D341Med (cell line): ENCODE measurements around the gene PRKAR1B.

Experiments
- DNase-seq: peaks from one replicate; pipeline ENCODE4 v3.0.0; 2012; ENCODE audit warnings: low spot score

The PRKAR1B gene

DNA sequence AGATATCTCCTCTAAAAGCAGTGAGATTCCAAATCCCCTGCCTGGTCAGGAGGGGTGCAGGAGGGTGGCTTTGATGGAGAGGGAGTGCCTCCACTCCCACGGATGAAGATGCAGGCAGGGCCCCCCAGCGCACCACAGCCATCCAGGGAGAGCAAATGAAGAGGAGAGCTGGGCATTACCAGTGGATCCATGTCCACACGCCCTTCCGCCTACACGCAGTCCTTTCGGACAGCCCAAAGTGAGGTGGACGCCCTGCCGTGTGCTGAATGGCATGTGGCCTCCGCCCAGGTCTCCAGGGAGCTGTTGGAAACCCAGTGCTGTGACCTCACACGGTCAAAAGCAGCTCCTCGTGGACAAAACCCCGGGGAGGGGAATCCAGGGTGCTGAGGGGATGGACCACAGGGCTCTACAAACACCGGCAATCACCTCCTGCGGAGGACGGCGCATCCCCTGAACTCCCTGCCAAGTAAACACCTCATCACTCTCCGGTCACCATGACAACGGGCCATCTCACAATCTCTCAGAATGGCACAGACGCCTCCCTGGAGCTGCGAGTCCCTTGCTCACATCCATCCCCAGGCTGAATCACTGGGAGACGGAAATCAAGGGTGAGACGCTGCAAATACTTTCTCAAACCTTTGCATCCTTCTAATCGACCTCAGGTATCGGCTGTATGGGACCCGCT, 35.6 kb downstream of the PRKAR1B start:
- DNase-seq, result no peak

DNA sequence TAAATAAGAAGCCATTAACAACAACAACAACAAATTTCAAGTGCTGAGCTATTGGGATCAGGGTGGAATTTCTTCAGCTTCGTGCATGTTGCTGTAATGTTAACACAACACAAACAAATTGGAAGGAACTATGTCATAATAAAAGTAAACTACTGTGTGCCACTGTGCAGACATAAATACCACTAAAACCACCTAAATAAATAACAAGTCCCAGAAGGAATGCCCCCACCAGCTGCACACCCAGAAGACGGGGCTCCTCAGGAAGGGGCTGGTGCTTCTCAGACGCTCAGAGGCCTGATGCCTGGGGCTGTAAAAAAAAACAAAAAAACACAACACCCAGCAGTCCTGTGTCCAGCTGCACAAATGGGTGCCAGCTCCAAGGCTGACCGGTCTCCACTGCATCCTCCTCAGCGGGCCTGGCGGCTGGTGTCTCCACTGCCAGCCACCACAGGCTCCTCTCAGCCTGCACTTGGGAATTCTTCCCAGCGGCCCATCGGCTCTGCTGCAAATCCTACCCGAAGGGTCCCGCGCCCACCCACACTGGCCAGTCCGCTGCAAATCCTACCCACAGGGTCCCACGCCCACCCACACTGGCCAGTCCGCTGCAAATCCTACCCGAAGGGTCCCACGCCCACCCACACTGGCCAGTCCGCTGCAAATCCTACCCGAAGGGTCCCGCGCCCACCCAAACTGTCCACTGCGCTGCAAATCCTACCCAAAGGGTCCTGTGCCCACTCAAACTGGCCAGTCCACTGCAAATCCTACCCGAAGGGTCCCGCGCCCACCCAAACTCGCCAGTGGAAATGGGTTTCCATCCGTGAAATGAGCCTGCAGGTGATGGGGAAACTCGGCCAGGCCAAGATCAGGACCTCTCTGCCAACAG, 36.4 kb downstream of the PRKAR1B start:
- DNase-seq, result no peak

DNA sequence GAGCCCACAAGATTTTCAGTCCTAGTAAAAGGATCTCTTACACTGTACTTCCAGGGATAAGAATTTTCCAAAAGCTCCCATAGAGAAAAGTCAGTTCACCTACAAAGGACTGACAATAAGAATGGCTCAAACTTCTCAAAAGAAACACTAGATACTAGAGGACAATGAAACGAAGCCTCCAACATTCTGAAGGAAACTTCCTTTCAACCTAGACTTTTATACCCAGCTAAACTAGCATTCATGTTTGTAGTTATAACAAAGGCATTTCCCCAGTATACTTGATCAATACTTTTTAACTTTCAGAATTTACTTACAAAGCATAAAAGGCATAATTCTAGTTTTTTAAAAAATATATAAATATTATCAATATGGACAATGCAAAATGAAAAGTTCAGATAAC, 41.5 kb downstream of the PRKAR1B start:
- DNase-seq, result no peak

GRCh38 chr7:684416-684815, 42.7 kb downstream of the PRKAR1B start:
- DNase-seq, result no peak

- no peak for DNase-seq
These were observed 43.4 kb downstream of the PRKAR1B start for GRCh38 chr7:683526-684205.

- no peak for DNase-seq
These were observed 44.3 kb downstream of the PRKAR1B start for GRCh38 chr7:682810-683209.

- DNase-seq, result no peak
These were observed 45.4 kb downstream of the PRKAR1B start for GRCh38 chr7:681551-682307.

DNA sequence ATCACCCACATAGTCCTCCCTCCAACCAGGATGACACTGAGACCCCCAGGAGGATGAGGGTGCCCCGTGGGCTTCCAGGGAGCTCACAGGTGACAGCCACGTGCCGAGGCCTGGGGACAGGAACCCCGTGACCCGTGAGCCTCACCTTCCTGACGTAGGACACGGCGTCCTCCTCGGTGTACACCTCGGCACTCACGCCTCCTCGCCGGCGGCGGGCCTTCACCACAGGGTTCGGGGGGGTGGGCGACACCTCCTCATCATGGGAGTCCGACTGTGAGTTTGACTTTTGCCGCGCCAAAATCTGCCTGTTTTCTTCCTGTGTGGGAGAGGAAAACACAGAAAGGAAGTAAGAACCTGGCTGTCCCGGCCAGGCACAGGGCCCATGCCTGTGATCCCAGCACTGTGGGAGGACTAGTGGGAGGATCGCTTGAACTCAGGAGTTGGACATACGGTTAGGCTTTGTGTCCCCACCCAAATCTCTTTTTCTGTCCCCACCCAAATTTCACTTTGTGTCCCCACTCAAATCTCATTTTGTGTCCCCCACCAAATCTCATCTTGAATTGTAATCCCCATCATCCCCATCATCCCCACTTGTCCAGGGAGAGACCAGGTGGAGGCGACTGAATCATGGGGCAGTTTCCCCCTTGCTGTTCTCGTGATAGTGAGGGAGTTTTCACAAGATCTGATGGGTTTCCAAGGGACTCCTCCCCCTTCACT, 46.5 kb downstream of the PRKAR1B start:
- DNase-seq, result no peak

DNA sequence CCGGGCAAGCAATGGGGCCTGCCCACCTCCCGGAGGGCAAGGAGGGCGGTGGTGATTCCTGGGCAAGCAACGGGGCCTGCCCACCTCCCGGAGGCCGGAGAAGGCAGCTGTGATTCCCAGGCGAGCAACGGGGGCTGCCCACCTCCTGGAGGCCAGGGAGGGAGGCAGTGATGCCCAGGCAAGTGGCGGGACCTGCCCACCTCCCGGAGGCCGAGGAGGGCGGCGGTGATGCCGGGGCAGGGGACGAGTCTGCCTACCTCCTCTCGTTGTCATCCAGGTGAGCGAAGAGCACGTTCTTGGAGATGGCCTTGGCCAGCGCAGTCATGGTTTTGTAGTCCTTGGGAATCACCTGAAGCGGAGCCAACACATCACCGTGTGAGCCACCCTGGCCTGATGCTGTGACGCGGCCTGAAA, 50.1 kb downstream of the PRKAR1B start:
- DNase-seq, result no peak

DNA sequence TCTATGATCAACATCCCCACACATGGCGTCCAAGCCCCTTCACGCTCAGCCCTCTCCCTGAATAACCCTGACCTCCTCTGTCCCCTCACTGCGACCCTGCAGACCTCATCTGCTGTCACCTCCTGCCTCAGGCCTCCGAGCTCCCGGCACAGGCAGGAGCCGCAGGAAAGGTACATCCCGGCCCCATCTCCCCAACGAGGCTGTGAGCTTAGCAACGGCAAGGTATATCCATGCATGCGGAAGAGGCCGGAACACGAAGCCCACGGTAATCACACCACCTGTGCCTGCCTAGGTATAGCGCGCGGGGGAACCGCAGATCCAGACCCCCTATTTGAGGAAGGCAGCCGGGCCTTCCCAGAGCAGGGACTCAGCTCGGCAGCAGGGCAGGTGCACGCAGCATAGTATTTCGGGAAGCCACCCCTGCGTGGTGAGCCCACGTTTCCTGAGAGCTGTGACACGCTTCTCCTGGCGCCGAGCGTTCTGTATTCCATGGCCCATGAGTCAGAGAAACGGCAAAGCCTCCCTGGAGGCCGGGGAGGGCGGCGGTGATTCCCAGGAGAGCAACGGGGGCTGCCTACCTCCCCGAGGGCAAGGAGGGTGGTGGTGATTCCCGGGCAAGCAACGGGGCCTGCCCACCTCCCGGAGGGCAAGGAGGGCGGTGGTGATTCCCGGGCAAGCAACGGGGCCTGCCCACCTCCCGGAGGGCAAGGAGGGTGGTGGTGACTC, 50.7 kb downstream of the PRKAR1B start:
- DNase-seq, result no peak

DNA sequence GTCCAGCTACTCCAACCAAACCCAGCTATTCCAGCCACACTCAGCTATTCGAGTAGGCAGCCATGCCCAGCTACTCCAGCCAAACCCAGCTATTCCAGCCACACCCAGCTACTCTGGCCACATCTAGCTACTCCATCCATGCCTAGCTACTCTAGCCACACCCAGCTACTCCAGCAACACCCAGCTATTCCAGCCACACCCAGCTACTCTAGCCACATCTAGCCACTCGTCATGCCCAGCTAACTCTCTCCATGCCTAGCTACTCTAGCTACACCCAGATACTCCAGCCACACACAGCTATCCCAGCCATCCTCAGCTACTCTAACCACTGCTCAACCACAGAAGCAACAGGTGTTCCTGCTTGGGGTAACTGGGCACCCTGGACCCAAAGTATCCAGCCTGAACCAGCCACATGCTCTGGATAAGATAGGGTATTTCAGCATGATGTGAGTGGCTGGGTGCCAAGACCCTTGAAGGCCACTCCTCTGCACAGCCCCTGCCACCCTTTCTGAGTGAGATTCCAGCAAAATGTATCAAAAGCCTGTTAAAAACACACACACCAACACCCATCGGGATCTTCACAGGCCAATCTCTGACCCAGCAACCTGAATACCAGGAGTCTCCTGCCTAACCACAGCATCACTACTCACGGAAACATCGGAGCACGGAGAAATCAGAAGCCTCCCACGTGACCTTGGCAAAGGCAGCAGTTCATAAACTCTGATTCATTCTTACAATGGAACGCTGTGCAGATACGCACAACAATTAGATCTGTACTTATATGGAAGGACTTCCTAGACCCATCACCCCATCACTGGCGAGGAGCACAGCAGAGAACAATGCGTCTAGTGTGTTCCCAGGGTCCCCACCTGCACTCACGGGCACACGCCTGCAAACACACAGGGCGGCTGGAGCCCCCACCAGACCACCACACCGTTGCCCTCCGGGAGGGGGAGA, 52.3 kb downstream of the PRKAR1B start:
- no peak for DNase-seq

- no peak for DNase-seq
These were observed 53.2 kb downstream of the PRKAR1B start for GRCh38 chr7:673681-674453.

GRCh38 chr7:672891-673290, 54.2 kb downstream of the PRKAR1B start:
- DNase-seq, result no peak

GRCh38 chr7:671415-672042, 55.6 kb downstream of the PRKAR1B start:
- no peak for DNase-seq

- DNase-seq, result no peak
These were observed 56.3 kb downstream of the PRKAR1B start for GRCh38 chr7:670501-671390.

- no peak for DNase-seq
These were observed 58.1 kb downstream of the PRKAR1B start for GRCh38 chr7:668958-669357.
